ENCODE data around the gene SORL1. TPM values are rescaled to one million over a fixed set of nuclear protein-coding genes. Genes with fewer than 3 reads are reported as not detected.

Gene SORL1
- total RNA-seq, 6 experiments from 2014 or later = 0.19 to 0.48 (median 0.36) TPM

GRCh38 chr11:121589946-121590537 lies 137.9 kb downstream of the SORL1 start:
- H3K27ac Mint-ChIP-seq = no peak overlapping the region
- TF ChIP-seq CTCF (IDR thresholded peaks at IDR 0.05) = no peak
- DNase-seq = no peak
- H3K9me3 Mint-ChIP-seq = peaks cover 5% of the 10 kb centered on the region
- H3K4me1 Mint-ChIP-seq (ENCODE audit: low read depth) = peaks cover 29% of the 10 kb centered on the region
- H3K27me3 Mint-ChIP-seq (ENCODE audit: insufficient read depth) = peaks cover 13% of the 10 kb centered on the region
- H3K36me3 Mint-ChIP-seq (ENCODE audit: low read depth) = peaks cover under 1% of the 10 kb centered on the region; the same call in 1 of the 2 replicates
- H3K4me3 Mint-ChIP-seq = no peak overlapping the region

GRCh38 chr11:121590772-121591404 lies 138.8 kb downstream of the SORL1 start:
- peaks cover 8% of the 10 kb centered on the region for H3K9me3 Mint-ChIP-seq
- H3K36me3 Mint-ChIP-seq (ENCODE audit: low read depth) = peaks cover 7% of the 10 kb centered on the region; the same call in 1 of the 2 replicates
- peaks cover 37% of the 10 kb centered on the region for H3K4me1 Mint-ChIP-seq (ENCODE audit: low read depth)
- TF ChIP-seq CTCF (IDR thresholded peaks at IDR 0.05) = no peak
- H3K4me3 Mint-ChIP-seq = no peak overlapping the region
- no peak for DNase-seq
- H3K27me3 Mint-ChIP-seq (ENCODE audit: insufficient read depth) = peaks cover 13% of the 10 kb centered on the region
- H3K27ac Mint-ChIP-seq = no peak overlapping the region

GRCh38 chr11:121591405-121592033 lies 139.4 kb downstream of the SORL1 start:
- Mint-ChIP-seq H3K36me3 (ENCODE audit: low read depth) (peaks cover 7% of the 10 kb centered on the region; the same call in 1 of the 2 replicates), H3K9me3 (peaks cover 8% of the 10 kb centered on the region), H3K4me3 (no peak overlapping the region), H3K27ac (no peak overlapping the region), H3K27me3 (ENCODE audit: insufficient read depth) (peaks cover 10% of the 10 kb centered on the region), H3K4me1 (ENCODE audit: low read depth) (peaks cover 44% of the 10 kb centered on the region)
- peak; percentile 75 for DNase-seq
- peak; percentile 95 for TF ChIP-seq CTCF (IDR thresholded peaks at IDR 0.05)

- Mint-ChIP-seq H3K9me3 (peaks cover 8% of the 10 kb centered on the region), H3K36me3 (ENCODE audit: low read depth) (peaks cover 7% of the 10 kb centered on the region; the same call in 1 of the 2 replicates), H3K4me1 (ENCODE audit: low read depth) (peaks cover 56% of the 10 kb centered on the region), H3K4me3 (peak overlapping the region; percentile 51; the same call in 1 of the 2 replicates), H3K27me3 (ENCODE audit: insufficient read depth) (peaks cover 10% of the 10 kb centered on the region), H3K27ac (peak overlapping the region; percentile 78)
- no peak for DNase-seq
- TF ChIP-seq CTCF (IDR thresholded peaks at IDR 0.05) = no peak
These were observed 140.6 kb downstream of the SORL1 start for GRCh38 chr11:121592708-121593107.

- Mint-ChIP-seq H3K9me3 (peaks cover 8% of the 10 kb centered on the region), H3K4me3 (peak overlapping the region; percentile 39), H3K4me1 (ENCODE audit: low read depth) (peaks cover 62% of the 10 kb centered on the region), H3K36me3 (ENCODE audit: low read depth) (peaks cover 7% of the 10 kb centered on the region; the same call in 1 of the 2 replicates), H3K27ac (peak overlapping the region; percentile 97), H3K27me3 (ENCODE audit: insufficient read depth) (peaks cover 1% of the 10 kb centered on the region; the same call in 1 of the 2 replicates)
- no peak for TF ChIP-seq CTCF (IDR thresholded peaks at IDR 0.05)
- DNase-seq = peak; percentile 99
These were observed 143.6 kb downstream of the SORL1 start for GRCh38 chr11:121595717-121596161.

All from HFFc6 (cell line).